ENCODE results near the gene NEK2. TPM values are rescaled to one million over a fixed set of nuclear protein-coding genes. Genes with fewer than 3 reads are reported as not detected.

The NEK2 gene
- total RNA-seq, 1 donor from 2014 or later = 0.77 TPM

- TF ChIP-seq CTCF (IDR thresholded peaks at IDR 0.05) = no peak
- ATAC-seq (no peak), DNase-seq (no peak)
- Histone ChIP-seq H3K27ac (no peak overlapping the region), H3K4me3 (no peak overlapping the region), H3K27me3 (ENCODE audit: low read depth) (no peaks in the 10 kb centered on the region), H3K4me1 (no peaks in the 10 kb centered on the region), H3K9me3 (no peaks in the 10 kb centered on the region), H3K36me3 (no peaks in the 10 kb centered on the region)
- intact Hi-C loops (cut with DNase I) = no loop called here
These were observed 53.8 kb downstream of the NEK2 start for GRCh38 chr1:211621447-211622198.

- no peak for TF ChIP-seq CTCF (IDR thresholded peaks at IDR 0.05)
- Histone ChIP-seq H3K27ac (no peak overlapping the region), H3K36me3 (no peaks in the 10 kb centered on the region), H3K4me1 (no peaks in the 10 kb centered on the region), H3K9me3 (no peaks in the 10 kb centered on the region), H3K27me3 (ENCODE audit: low read depth) (no peaks in the 10 kb centered on the region), H3K4me3 (no peak overlapping the region)
- ATAC-seq = no peak
- intact Hi-C loops (cut with DNase I) = no loop called here
- DNase-seq = no peak
These were observed 55.3 kb downstream of the NEK2 start for GRCh38 chr1:211620097-211620496.

GRCh38 chr1:211619033-211619996 lies 56.1 kb downstream of the NEK2 start:
- ATAC-seq (no peak), DNase-seq (no peak)
- intact Hi-C loops (cut with DNase I) = no loop called here
- no peaks in the 10 kb centered on the region for H3K27me3 ChIP-seq (ENCODE audit: low read depth)
- no peaks in the 10 kb centered on the region for H3K36me3 ChIP-seq
- no peak for TF ChIP-seq CTCF (IDR thresholded peaks at IDR 0.05)
- H3K4me3 ChIP-seq = no peak overlapping the region
- no peaks in the 10 kb centered on the region for H3K9me3 ChIP-seq
- no peaks in the 10 kb centered on the region for H3K4me1 ChIP-seq
- no peak overlapping the region for H3K27ac ChIP-seq

GRCh38 chr1:211616965-211617297 lies 58.5 kb downstream of the NEK2 start:
- H3K36me3 ChIP-seq = no peaks in the 10 kb centered on the region
- peaks cover 8% of the 10 kb centered on the region for H3K4me1 ChIP-seq
- no peaks in the 10 kb centered on the region for H3K9me3 ChIP-seq
- no peak for ATAC-seq
- DNase-seq = no peak
- no peak overlapping the region for H3K4me3 ChIP-seq
- no peak overlapping the region for H3K27ac ChIP-seq
- intact Hi-C loops (cut with DNase I) = no loop called here
- no peaks in the 10 kb centered on the region for H3K27me3 ChIP-seq (ENCODE audit: low read depth)
- no peak for TF ChIP-seq CTCF (IDR thresholded peaks at IDR 0.05)

GRCh38 chr1:211616231-211616964 lies 59.0 kb downstream of the NEK2 start:
- no peak for TF ChIP-seq CTCF (IDR thresholded peaks at IDR 0.05)
- ATAC-seq (no peak), DNase-seq (no peak)
- Histone ChIP-seq H3K4me3 (no peak overlapping the region), H3K9me3 (no peaks in the 10 kb centered on the region), H3K27ac (no peak overlapping the region), H3K27me3 (ENCODE audit: low read depth) (no peaks in the 10 kb centered on the region), H3K4me1 (peaks cover 13% of the 10 kb centered on the region), H3K36me3 (no peaks in the 10 kb centered on the region)
- intact Hi-C loops (cut with DNase I) = no loop called here
